Stimulated activated naive CD8-positive, alpha-beta T cell treated with anti-CD3 and anti-CD28 coated beads, Interleukin-15, amount 100 ng/mL, for 72 hours (primary cell): Measurements from ENCODE around the gene TRIM48.
"Not testable (repeated sequence)": the region's sequence is repeated elsewhere in the genome, so short reads cannot be mapped to it uniquely, and the experiment has no call there.

Source experiments
- ATAC-seq: fragments of 150-1000 bp; cut with Tn5 transposase; 2 replicates; pipeline ENCODE4 v1.10.0; 2021; ENCODE audit warnings: mild to moderate bottlenecking, moderate library complexity
- DNase-seq, 2 donors: peaks; one replicate each; pipeline ENCODE4 v3.0.0; 2021 to 2022
- H3K27ac Mint-ChIP-seq, 2 donors: one replicate each; pipeline ENCODE4 v1.8.0; 2022; ENCODE audit warnings: mild to moderate bottlenecking in 2 of 2, mixed read lengths in 2 of 2, moderate library complexity in 2 of 2
- H3K27me3 Mint-ChIP-seq: one replicate; pipeline ENCODE4 v1.8.0; 2022; ENCODE audit warnings: mixed read lengths
- H3K4me1 Mint-ChIP-seq: one replicate; pipeline ENCODE4 v1.8.0; 2022; ENCODE audit warnings: mild to moderate bottlenecking, mixed read lengths
- H3K4me3 Mint-ChIP-seq, 2 donors: one replicate each; pipeline ENCODE4 v1.8.0; 2022; ENCODE audit warnings: mild to moderate bottlenecking in 2 of 2, mixed read lengths in 2 of 2, moderate library complexity in 1 of 2
- H3K9me3 Mint-ChIP-seq, 2 donors: one replicate each; pipeline ENCODE4 v1.8.0; 2022; ENCODE audit warnings: mixed read lengths in 2 of 2

The TRIM48 gene, protein sequence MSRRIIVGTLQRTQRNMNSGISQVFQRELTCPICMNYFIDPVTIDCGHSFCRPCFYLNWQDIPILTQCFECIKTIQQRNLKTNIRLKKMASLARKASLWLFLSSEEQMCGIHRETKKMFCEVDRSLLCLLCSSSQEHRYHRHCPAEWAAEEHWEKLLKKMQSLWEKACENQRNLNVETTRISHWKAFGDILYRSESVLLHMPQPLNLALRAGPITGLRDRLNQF

DNA sequence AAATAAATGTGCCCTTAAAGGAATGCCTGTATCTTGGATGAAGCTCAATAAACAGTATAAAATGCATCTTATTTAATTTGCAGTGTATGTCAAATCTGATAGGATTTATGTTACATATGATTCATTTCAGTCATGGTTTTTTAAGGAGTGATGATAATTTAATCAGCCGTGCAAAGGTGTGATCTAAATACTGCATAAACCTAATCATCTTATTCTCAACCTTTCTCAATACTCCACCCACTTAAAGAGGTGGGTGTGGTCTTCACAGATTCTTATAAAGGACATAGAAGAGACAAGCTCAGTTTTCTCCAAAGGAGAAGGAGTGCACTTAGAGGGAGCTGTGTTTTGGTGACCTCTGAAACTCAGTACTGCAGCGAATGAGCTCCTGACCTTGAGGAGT lies at the start of gene TRIM48:
Gene TRIM48 (plus strand): TSS at position 301 of the 400 bp plus-strand sequence. CDS start 113 bp downstream, outside the sequence.
- not testable (repeated sequence) for H3K27me3 Mint-ChIP-seq, H3K9me3 Mint-ChIP-seq, H3K4me1 Mint-ChIP-seq, H3K4me3 Mint-ChIP-seq, H3K27ac Mint-ChIP-seq, DNase-seq, ATAC-seq

DNA sequence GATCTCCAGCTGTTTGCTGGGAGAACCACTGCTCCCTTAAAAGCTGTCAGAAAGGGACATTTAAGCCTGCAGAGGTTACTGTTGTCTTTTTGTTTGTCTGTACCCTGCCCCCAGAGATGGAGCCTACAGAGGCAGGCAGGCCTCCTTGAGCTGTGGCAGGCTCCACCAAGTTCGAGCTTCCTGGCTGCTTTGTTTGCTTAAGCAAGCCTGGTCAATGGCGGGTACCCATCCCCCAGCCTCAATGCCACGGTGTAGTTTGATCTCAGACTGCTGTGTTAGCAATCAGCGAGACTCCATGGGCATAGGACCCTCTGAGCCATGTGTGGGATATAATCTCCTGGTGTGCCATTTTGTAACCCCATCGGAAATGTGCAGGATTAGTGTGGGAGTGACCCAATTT lies 23.6 kb upstream of the TRIM48 start:
- H3K4me1 Mint-ChIP-seq: not testable (repeated sequence)

DNA sequence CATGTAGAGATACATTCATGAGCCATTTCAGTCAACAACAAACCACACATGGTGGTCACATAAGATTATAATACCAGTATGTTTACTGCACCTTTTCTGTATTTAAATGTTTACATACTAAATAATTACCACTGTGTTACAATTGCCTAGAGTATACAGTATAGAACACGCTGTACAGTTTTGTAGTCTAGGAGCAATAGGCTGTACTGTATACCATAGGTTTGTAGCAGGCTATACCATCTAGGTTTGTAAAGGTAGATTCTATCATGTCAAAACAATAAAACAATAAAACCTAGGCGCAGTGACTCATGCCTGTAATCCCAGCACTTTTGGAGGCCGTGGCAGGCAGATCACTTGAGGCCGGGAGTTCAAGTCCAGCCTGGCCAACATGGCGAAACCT lies 1.1 kb downstream of the TRIM48 start:
- Mint-ChIP-seq H3K4me1 (no peaks in the 10 kb centered on the region), H3K27ac (no peak overlapping the region), H3K4me3 (no peak overlapping the region), H3K9me3 (peaks cover 6 to 8% of the 10 kb centered on the region in 2 donors), H3K27me3 (no peaks in the 10 kb centered on the region)
- no peak for ATAC-seq
- DNase-seq: no peak

More for the DNA sequence above, 23.6 kb upstream of the TRIM48 start:
- not testable (repeated sequence) for DNase-seq, ATAC-seq, H3K27me3 Mint-ChIP-seq, H3K4me3 Mint-ChIP-seq, H3K27ac Mint-ChIP-seq
- peaks cover 15 to 24% of the 10 kb centered on the region in 2 donors for H3K9me3 Mint-ChIP-seq
